Measurements from ENCODE around the gene PUS1. TPM values are rescaled to one million over a fixed set of nuclear protein-coding genes. Genes with fewer than 3 reads are reported as not detected.

PUS1 gene
- total and polyA plus RNA-seq, 9 of the 15 experiments (the other 6 are each of a cell fraction or from before 2014, with no cell fraction given), result 1.9 to 90.8 (median 30.0) TPM

GRCh38 chr12:131928711-131929580 lies at the start of gene PUS1 (continued):
- TF ChIP-seq XRCC5 (IDR thresholded peaks at IDR 0.05; ENCODE audit: low read depth, low read length) (peak; percentile 48; the same call in 1 of the 2 replicates), ETV5 (CRISPR knock-in tag; IDR thresholded peaks at IDR 0.05; ENCODE audit: low read depth) (peak; percentile 37; the same call in 1 of the 2 replicates), NR2C2 (CRISPR knock-in tag; IDR thresholded peaks at IDR 0.05) (peak; percentile 85; the same call in 1 of the 2 replicates), NR2C2 (tag; IDR thresholded peaks at IDR 0.05) (peak; percentile 98), ETV1 (tag; conservative IDR thresholded peaks at IDR 0.05; ENCODE audit: low read depth) (peak; percentile 37; the same call in 1 of the 2 replicates), ZNF280A (IDR thresholded peaks at IDR 0.05; ENCODE audit: low read depth, partially characterized antibody) (no peak), ZBTB1 (CRISPR knock-in tag; IDR thresholded peaks at IDR 0.05; ENCODE audit: borderline replicate concordance, low read depth) (0 out of 2 replicates have a peak, but pooled peaks have one; percentile 39), E2F1 (CRISPR knock-in tag; IDR thresholded peaks at IDR 0.05) (no peak), HBP1 (CRISPR knock-in tag; IDR thresholded peaks at IDR 0.05) (peak; percentile 87), ZBTB2 (IDR thresholded peaks at IDR 0.05) (no peak; the same call in 1 of the 2 replicates), KAT2B (IDR thresholded peaks at IDR 0.05; ENCODE audit: low read depth, low read length) (no peak), GTF2F1 (IDR thresholded peaks at IDR 0.05; ENCODE audit: low read depth, low read length) (peak; percentile 73; the same call in 1 of the 2 replicates), STAG1 (CRISPR knock-in tag; IDR thresholded peaks at IDR 0.05; ENCODE audit: borderline replicate concordance) (no peak), GTF2A2 (tag; IDR thresholded peaks at IDR 0.05) (no peak), THAP12 (CRISPR knock-in tag; IDR thresholded peaks at IDR 0.05) (peak; percentile 91), HMG20B (CRISPR knock-in tag; IDR thresholded peaks at IDR 0.05) (no peak), TSC22D4 (tag; IDR thresholded peaks at IDR 0.05) (no peak), THRAP3 (IDR thresholded peaks at IDR 0.05; ENCODE audit: borderline replicate concordance) (no peak), POLR2B (IDR thresholded peaks at IDR 0.05; ENCODE audit: low read depth, partially characterized antibody) (peak; percentile 64)
